OCI-LY3 (cell line): Measurements from ENCODE around the gene GALNS.

ENCODE experiments used
- H2AFZ ChIP-seq: fragments of 200-600, 300-600 bp; shearing (Covaris generic); 2 replicates; pipeline ENCODE4 v1.6.0; 2014; ENCODE audit warnings: antibody characterized with exemption, low read depth, low read length
- H3K27ac ChIP-seq: fragments of 200-600, 300-600 bp; sonication (generic); 2 replicates; pipeline ENCODE4 v1.5.1; 2014; ENCODE audit warnings: mild to moderate bottlenecking, low read length, moderate library complexity, mixed read lengths
- H3K27me3 ChIP-seq: fragments of 200-600, 300-600 bp; sonication (generic); 2 replicates; pipeline ENCODE4 v1.6.1; 2014; ENCODE audit warnings: low read depth, low read length, mixed read lengths
- H3K36me3 ChIP-seq: fragments of 200-600, 300-600 bp; sonication (generic); replicated peaks from 2 replicates; pipeline ENCODE3; 2014; ENCODE audit warnings: low read depth, low read length, mixed read lengths
- H3K4me1 ChIP-seq: fragments of 300-600, 200-600 bp; sonication (generic); 2 replicates; pipeline ENCODE4 v1.6.1; 2014; ENCODE audit warnings: low read length, mixed read lengths
- H3K4me2 ChIP-seq: fragments of 200-600, 300-600 bp; sonication (generic); 2 replicates; pipeline ENCODE4 v1.6.1; 2014; ENCODE audit warnings: low read length, mixed read lengths
- H3K4me3 ChIP-seq: fragments of 300-600, 200-600 bp; sonication (generic); 2 replicates; pipeline ENCODE4 v1.5.1; 2014; ENCODE audit warnings: antibody characterized with exemption, mild to moderate bottlenecking, low read length, moderate library complexity
- H3K79me2 ChIP-seq: fragments of 300-600, 200-600 bp; shearing (Covaris generic); 2 replicates; pipeline ENCODE4 v1.6.1; 2014; ENCODE audit warnings: mild to moderate bottlenecking, low read length, mixed read lengths
- H3K9ac ChIP-seq: fragments of 300-600, 200-600 bp; shearing (Covaris generic); 2 replicates; pipeline ENCODE4 v1.6.0; 2014; ENCODE audit warnings: mild to moderate bottlenecking, low read length, moderate library complexity
- H3K9me3 ChIP-seq: fragments of 200-600, 300-600 bp; shearing (Covaris generic); 2 replicates; pipeline ENCODE4 v1.6.1; 2014; ENCODE audit warnings: low read length, mixed read lengths; ENCODE audit not compliant: insufficient read depth
- H4K20me1 ChIP-seq: fragments of 200-600, 300-600 bp; sonication (generic); 2 replicates; pipeline ENCODE4 v1.6.1; 2016; ENCODE audit warnings: low read length, mixed read lengths; ENCODE audit not compliant: insufficient read depth
- CTCF ChIP-seq: fragments of 200-600, 300-600 bp; sonication (generic); IDR thresholded peaks from 2 replicates; pipeline ENCODE4 v1.5.1; 2014; ENCODE audit warnings: antibody characterized with exemption, low read length, low read depth
- EZH2phosphoT487 ChIP-seq: fragments of 200-600 bp; shearing (Covaris generic); IDR thresholded peaks from 2 replicates; pipeline ENCODE4 v1.6.1; 2018; ENCODE audit warnings: antibody characterized with exemption, mixed run types, low read depth

Gene GALNS

DNA sequence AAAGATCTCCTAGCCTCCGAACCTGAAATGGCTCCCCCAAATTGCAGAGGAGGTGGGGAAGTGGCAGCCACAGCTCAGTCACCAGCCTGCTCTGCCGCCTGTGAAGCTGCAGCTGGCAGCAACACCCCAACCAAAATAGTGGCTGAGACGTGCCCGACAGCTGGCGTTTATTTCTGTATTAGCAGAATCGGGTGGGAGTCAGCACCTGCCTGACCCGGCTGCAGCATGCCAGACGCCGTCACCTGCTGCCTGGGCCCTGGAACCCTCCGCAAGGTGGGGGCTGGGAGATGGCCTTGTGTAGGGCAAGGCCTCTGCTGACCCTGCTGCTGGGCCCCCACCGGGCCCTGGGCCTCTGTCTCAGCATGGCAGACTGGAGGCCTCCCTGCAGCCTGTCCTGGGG lies 27.2 kb upstream of the GALNS start:
- no peaks in the 10 kb centered on the region for H3K9me3 ChIP-seq
- H3K9ac ChIP-seq, result no peak overlapping the region
- H3K27me3 ChIP-seq, result no peaks in the 10 kb centered on the region
- no peak overlapping the region for H3K4me3 ChIP-seq
- no peaks in the 10 kb centered on the region for H3K4me1 ChIP-seq
- TF ChIP-seq EZH2phosphoT487 (no peak), CTCF (no peak)
- H3K79me2 ChIP-seq, result no peaks in the 10 kb centered on the region
- H3K4me2 ChIP-seq, result no peak overlapping the region
- peaks cover 68% of the 10 kb centered on the region for H3K36me3 ChIP-seq
- no peak overlapping the region for H3K27ac ChIP-seq
- H4K20me1 ChIP-seq, result no peaks in the 10 kb centered on the region
- no peak overlapping the region for H2AFZ ChIP-seq

- H3K4me2 ChIP-seq, result no peak overlapping the region
- no peaks in the 10 kb centered on the region for H3K9me3 ChIP-seq
- H3K79me2 ChIP-seq, result no peaks in the 10 kb centered on the region
- TF ChIP-seq EZH2phosphoT487, result no peak
- TF ChIP-seq CTCF, result no peak
- no peak overlapping the region for H3K9ac ChIP-seq
- no peaks in the 10 kb centered on the region for H3K27me3 ChIP-seq
- no peaks in the 10 kb centered on the region for H3K4me1 ChIP-seq
- H3K27ac ChIP-seq, result no peak overlapping the region
- H3K4me3 ChIP-seq, result no peak overlapping the region
- no peak overlapping the region for H2AFZ ChIP-seq
- peaks cover 69% of the 10 kb centered on the region for H3K36me3 ChIP-seq
- no peaks in the 10 kb centered on the region for H4K20me1 ChIP-seq
These were observed 26.6 kb upstream of the GALNS start for GRCh38 chr16:88883117-88883895.

DNA sequence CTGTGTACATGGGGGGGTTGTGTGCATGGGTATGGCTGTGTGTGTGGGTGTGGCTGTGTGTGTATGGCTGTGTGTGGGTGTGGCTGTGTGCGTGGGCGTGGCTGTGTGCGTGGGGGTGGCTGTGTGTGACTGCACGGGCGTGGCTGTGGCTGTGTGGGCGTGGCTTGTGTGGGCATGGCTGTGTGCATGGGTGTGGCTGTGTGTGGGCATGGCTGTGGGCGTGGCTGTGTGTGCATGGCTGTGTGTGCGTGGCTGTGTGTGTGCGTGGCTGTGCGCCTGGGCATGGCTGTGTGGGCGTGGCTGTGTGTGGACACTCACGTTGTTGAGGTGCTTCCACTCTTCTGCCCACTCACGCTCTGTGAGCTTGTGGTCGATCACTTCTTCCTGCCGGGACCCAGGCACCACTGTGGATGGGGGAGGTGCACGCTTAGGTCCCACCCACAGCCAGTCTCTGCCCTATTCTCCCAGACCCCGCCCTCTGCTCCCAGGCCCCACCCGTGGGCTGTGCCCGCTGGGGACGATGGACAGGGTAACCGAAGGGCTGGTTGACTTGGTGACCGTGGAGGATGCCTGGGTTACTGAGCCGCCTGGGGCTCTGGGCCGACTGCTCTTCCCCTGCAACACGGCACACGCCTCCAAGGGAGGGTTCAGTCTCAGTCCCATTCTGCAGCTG lies 25.7 kb upstream of the GALNS start:
- H3K27me3 ChIP-seq, result no peaks in the 10 kb centered on the region

More for the DNA sequence above, 25.7 kb upstream of the GALNS start:
- Histone ChIP-seq H2AFZ (no peak overlapping the region), H3K36me3 (peaks cover 66% of the 10 kb centered on the region), H3K9ac (no peak overlapping the region), H3K9me3 (no peaks in the 10 kb centered on the region), H3K4me2 (no peak overlapping the region), H3K27ac (no peak overlapping the region), H3K79me2 (no peaks in the 10 kb centered on the region), H3K4me3 (no peak overlapping the region), H4K20me1 (no peaks in the 10 kb centered on the region), H3K4me1 (no peaks in the 10 kb centered on the region)
- TF ChIP-seq EZH2phosphoT487 (no peak), CTCF (no peak)
